Lower leg skin (tissue), 4 donors: Measurements from ENCODE around the gene SLC25A18. TPM values are rescaled to one million over a fixed set of nuclear protein-coding genes. Genes with fewer than 3 reads are reported as not detected.
A peak's percentile ranks its signal among the peaks of the same experiment; 100 is the strongest.

Experiments used
- DNase-seq, 2 donors: peaks; one replicate each; pipeline ENCODE4 v3.0.0-alpha.2; 2019; ENCODE audit warnings: low spot score in 2 of 2
- H3K4me3 ChIP-seq: fragments of 200-600 bp; sonication (generic); 2 replicates; pipeline ENCODE4 v1.5.1; 2017; ENCODE audit warnings: mild to moderate bottlenecking, low read depth; ENCODE audit not compliant: poor library complexity, severe bottlenecking
- CTCF ChIP-seq, 3 donors: fragments of 450-650 bp; IDR thresholded peaks; one replicate each; pipeline ENCODE4 v1.5.1; 2016; ENCODE audit warnings: antibody characterized with exemption in 3 of 3, mild to moderate bottlenecking in 3 of 3, moderate library complexity in 2 of 3
- POLR2A ChIP-seq, 2 donors: fragments of 450-650 bp; IDR thresholded peaks; one replicate each; pipeline ENCODE4 v1.6.1; 2016 to 2017; ENCODE audit warnings: antibody characterized with exemption in 2 of 2, mild to moderate bottlenecking in 1 of 2, moderate library complexity in 1 of 2
- WGBS, 2 donors: methylation state at CpG; one replicate each; pipeline ENCODE4 v1.1.5; 2018; 5-methylcytosine and 5-hydroxymethylcytosine counted together
- intact Hi-C: fragments of 100-400 bp; cut with DNase I; formaldehyde crosslinking; loops from one replicate; pipeline ENCODE4 v1.15.0; 2023; ENCODE audit warnings: low total_unique reads
- total RNA-seq, 4 donors: library from RNA; depleted of rRNA; stranded (reverse); fragments of >200 nt; gene quantifications; one replicate each; pipeline ENCODE4 v1.1.0, GENCODE V29; 2016

Gene SLC25A18
- total RNA-seq, 4 donors from 2014 or later: 0.83 to 2.3 (median 1.3) TPM

- intact Hi-C loops: no loop called here
- WGBS, 2 donors: 86 to 91% methylated on average over 10 of the region's 10 CpGs
- TF ChIP-seq CTCF (IDR thresholded peaks at IDR 0.05) (no peak), POLR2A (IDR thresholded peaks at IDR 0.05) (no peak)
- no peak overlapping the region for H3K4me3 ChIP-seq
- DNase-seq: peak in 1 of 2 donors; percentile 72
Observed at GRCh38 chr22:17589810-17590375, 26.6 kb downstream of the SLC25A18 start.

GRCh38 chr22:17590586-17590985, 27.3 kb downstream of the SLC25A18 start:
- H3K4me3 ChIP-seq: no peak overlapping the region
- TF ChIP-seq POLR2A (IDR thresholded peaks at IDR 0.05) (no peak), CTCF (IDR thresholded peaks at IDR 0.05) (no peak)
- intact Hi-C loops: no loop called here
- 80 to 89% methylated on average over 5 of the region's 5 CpGs for WGBS, 2 donors
- peak in 1 of 2 donors; percentile 67 for DNase-seq

GRCh38 chr22:17592201-17592600, 28.9 kb downstream of the SLC25A18 start:
- no peak for TF ChIP-seq CTCF (IDR thresholded peaks at IDR 0.05)
- no peak for TF ChIP-seq POLR2A (IDR thresholded peaks at IDR 0.05)
- intact Hi-C loops: no loop called here
- peak in 1 of 2 donors; percentile 54 for DNase-seq
- WGBS, 2 donors: 84 to 89% methylated on average over 5 of the region's 5 CpGs
- no peak overlapping the region for H3K4me3 ChIP-seq

- 95 to 96% methylated on average over 6 of the region's 6 CpGs for WGBS, 2 donors
- no peak for TF ChIP-seq CTCF (IDR thresholded peaks at IDR 0.05)
- H3K4me3 ChIP-seq: no peak overlapping the region
- peak in 1 of 2 donors; percentile 29 for DNase-seq
- intact Hi-C loops: no loop called here
Observed at GRCh38 chr22:17596226-17596625, 32.9 kb downstream of the SLC25A18 start.

- intact Hi-C loops: no loop called here
- peak in 1 of 2 donors; percentile 13 for DNase-seq
- 87 to 91% methylated on average over 2 of the region's 2 CpGs for WGBS, 2 donors
- no peak for TF ChIP-seq CTCF (IDR thresholded peaks at IDR 0.05)
- no peak for TF ChIP-seq POLR2A (IDR thresholded peaks at IDR 0.05)
- no peak overlapping the region for H3K4me3 ChIP-seq
Observed at GRCh38 chr22:17597217-17597616, 33.9 kb downstream of the SLC25A18 start.

GRCh38 chr22:17598318-17598717, 35.0 kb downstream of the SLC25A18 start:
- WGBS, 2 donors: 91 to 98% methylated on average over 4 of the region's 4 CpGs
- intact Hi-C loops: no loop called here
- H3K4me3 ChIP-seq: no peak overlapping the region
- peak in 1 of 2 donors; percentile 26 for DNase-seq
- TF ChIP-seq CTCF (IDR thresholded peaks at IDR 0.05) (no peak), POLR2A (IDR thresholded peaks at IDR 0.05) (no peak)
